HG03060 (cell line): ENCODE data around the gene ATP13A3.

Experiments
- ATAC-seq: cut with Tn5 transposase; IDR thresholded peaks from one replicate; pipeline ENCODE4 v1.9.1; 2021; ENCODE audit warnings: low read depth, moderate number of reproducible peaks; ENCODE audit not compliant: unreplicated experiment

Gene ATP13A3

GRCh38 chr3:194447657-194448056 is 39.1 kb downstream of the ATP13A3 start:
- ATAC-seq = no peak

- no peak for ATAC-seq
Measured at GRCh38 chr3:194447161-194447560, 39.6 kb downstream of the ATP13A3 start.

GRCh38 chr3:194446754-194447153 is 40.0 kb downstream of the ATP13A3 start:
- ATAC-seq = no peak

- no peak for ATAC-seq
Measured at GRCh38 chr3:194446172-194446571, 40.6 kb downstream of the ATP13A3 start.

GRCh38 chr3:194443901-194444300 is 42.9 kb downstream of the ATP13A3 start:
- ATAC-seq = no peak

- ATAC-seq = no peak
Measured at GRCh38 chr3:194440756-194441155, 46.0 kb downstream of the ATP13A3 start.

GRCh38 chr3:194439881-194440550 is 46.8 kb downstream of the ATP13A3 start:
- ATAC-seq = no peak

GRCh38 chr3:194434503-194434902 is 52.3 kb downstream of the ATP13A3 start:
- ATAC-seq = no peak

GRCh38 chr3:194431554-194431953 is 55.2 kb downstream of the ATP13A3 start:
- no peak for ATAC-seq

- no peak for ATAC-seq
Measured at GRCh38 chr3:194425399-194425798, 61.4 kb downstream of the ATP13A3 start.

GRCh38 chr3:194424953-194425352 is 61.8 kb downstream of the ATP13A3 start:
- ATAC-seq = no peak

GRCh38 chr3:194424373-194424772 is 62.4 kb downstream of the ATP13A3 start:
- ATAC-seq = no peak

GRCh38 chr3:194423317-194423716 is 63.5 kb downstream of the ATP13A3 start:
- ATAC-seq = no peak

- ATAC-seq = no peak
Measured at GRCh38 chr3:194422188-194422587, 64.6 kb downstream of the ATP13A3 start.

GRCh38 chr3:194418671-194419070 is 68.1 kb downstream of the ATP13A3 start:
- no peak for ATAC-seq

- ATAC-seq = no peak
Measured at GRCh38 chr3:194407423-194407822, 79.4 kb downstream of the ATP13A3 start.

- no peak for ATAC-seq
Measured at GRCh38 chr3:194405766-194406165, 81.0 kb downstream of the ATP13A3 start.

GRCh38 chr3:194404365-194405140 is 82.2 kb downstream of the ATP13A3 start:
- no peak for ATAC-seq

GRCh38 chr3:194401868-194402329 is 84.9 kb downstream of the ATP13A3 start:
- no peak for ATAC-seq

- no peak for ATAC-seq
Measured at GRCh38 chr3:194401346-194401745, 85.5 kb downstream of the ATP13A3 start.

- ATAC-seq = no peak
Measured at GRCh38 chr3:194399874-194400411, 86.9 kb downstream of the ATP13A3 start.

- ATAC-seq = no peak
Measured at GRCh38 chr3:194399166-194399565, 87.6 kb downstream of the ATP13A3 start, which contains the start of gene GP5. Gene GP5 (minus strand): TSS chr3:194399266. CDS start chr3:194398282, 984 bp downstream.
